Stimulated activated CD8-positive, alpha-beta memory T cell treated with anti-CD3 and anti-CD28 coated beads, Interleukin-4, amount 100 ng/mL, for 48 hours (primary cell): ENCODE data around the gene KLHL18.
"Not testable (repeated sequence)": the region's sequence is repeated elsewhere in the genome, so short reads cannot be mapped to it uniquely, and the experiment has no call there.

ENCODE experiments used
- DNase-seq: peaks from one replicate; pipeline ENCODE4 v3.0.0-alpha.2; 2020

The KLHL18 gene

GRCh38 chr3:47315069-47315647, 32.4 kb downstream of the KLHL18 start:
- no peak for DNase-seq

DNA sequence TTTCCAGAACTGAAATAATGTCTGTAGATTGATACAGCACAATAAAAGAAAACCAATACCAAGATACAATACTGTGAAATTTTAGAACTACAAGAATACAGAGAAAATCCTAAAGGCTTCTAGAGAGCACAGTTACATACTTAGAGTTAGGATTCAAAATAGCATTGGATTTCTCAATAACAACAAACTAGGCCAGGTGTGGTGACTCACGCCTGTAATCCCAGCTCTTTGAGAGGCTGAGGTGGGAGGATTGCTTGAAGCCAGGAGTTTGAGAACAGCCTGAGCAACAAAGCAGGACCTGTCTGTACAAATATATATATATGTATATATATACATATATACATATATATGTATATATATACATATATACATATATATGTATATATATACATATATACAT, 33.4 kb downstream of the KLHL18 start:
- DNase-seq, result not testable (repeated sequence)

GRCh38 chr3:47318916-47319315, 36.2 kb downstream of the KLHL18 start:
- DNase-seq, result no peak

DNA sequence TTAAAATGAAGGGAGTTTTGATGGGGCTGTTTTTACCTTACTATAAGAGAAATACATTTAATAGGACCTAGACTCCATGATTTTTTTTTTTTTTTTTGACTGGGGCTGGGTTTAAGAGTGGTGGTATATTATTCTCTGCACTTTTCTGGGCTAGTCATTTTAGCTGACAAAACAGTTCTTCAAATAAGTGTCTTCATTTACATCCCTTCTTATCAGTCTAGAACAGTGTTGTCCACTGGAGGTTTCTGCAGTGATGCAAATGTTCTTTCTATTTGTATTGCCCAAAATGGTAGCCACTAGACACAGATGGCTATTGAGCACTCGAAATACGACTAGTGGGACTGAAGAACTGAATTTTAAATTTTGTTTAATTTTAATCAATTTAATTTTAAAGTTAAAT, 37.2 kb downstream of the KLHL18 start:
- DNase-seq, result no peak

GRCh38 chr3:47323431-47324277, 40.9 kb downstream of the KLHL18 start:
- no peak for DNase-seq

GRCh38 chr3:47324278-47324865, 41.6 kb downstream of the KLHL18 start:
- DNase-seq, result peak; percentile 59

DNA sequence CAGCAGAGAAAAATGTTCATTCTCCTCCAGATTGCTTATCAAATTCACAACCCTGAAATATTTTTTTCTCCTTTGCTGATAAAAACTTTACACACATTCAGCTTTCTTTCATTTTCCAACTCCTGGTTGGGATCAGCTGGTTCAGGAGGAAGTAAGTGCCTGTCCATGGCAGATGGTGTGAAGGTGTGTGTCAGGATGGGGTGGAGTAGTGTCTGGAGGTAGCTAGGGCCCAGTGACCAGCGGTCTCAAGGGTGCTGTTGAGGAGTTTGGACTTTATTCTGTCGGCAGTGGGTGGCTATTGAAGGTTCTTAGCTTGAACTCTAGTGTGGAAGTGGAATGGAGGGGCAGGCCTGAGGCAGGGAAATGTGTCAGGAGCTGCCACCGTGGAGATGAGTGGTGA, 51.2 kb downstream of the KLHL18 start:
- no peak for DNase-seq

- DNase-seq, result no peak
Observed at GRCh38 chr3:47337656-47338055, 54.9 kb downstream of the KLHL18 start.

DNA sequence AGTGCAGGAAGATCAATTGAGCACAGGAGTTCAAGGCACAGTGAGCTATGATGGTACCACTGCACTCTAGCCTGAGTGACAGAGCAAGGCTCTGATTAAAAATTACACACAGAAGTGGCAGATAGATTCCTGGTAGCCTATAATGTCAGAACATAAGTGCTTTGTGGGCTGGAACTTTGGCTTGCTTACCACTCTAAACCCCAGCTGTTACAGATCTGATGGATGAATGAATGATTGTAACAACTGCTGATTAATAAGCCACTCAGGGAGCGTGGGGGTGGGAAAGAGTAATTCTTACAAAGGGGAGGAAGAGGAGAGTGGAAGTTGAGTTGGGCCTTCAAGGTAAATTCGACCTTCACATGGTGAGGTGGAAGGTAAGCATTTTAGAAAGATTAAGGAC, 57.2 kb downstream of the KLHL18 start:
- no peak for DNase-seq

GRCh38 chr3:47340866-47341265, 58.1 kb downstream of the KLHL18 start:
- DNase-seq, result no peak

DNA sequence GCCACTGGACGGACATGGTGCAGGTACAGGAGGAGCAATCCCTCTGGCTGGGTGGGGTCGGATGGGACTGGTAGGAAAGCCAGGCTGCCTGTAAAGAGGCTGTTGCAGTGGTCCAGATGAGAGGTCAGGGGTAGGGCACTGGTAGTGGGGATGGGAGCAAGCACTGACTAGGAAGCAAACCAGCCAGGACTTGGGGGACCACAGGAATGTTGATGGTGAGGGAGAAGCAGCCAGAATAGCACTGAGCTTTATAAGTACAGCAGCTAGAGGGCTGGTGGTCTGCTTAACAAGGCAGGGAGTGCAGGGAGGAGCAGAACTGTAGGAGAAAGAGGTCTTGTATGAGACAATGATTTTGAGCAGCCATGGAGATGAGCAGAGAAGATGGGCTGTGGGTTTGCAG, 59.4 kb downstream of the KLHL18 start:
- DNase-seq, result no peak

- DNase-seq, result no peak
Observed at GRCh38 chr3:47342812-47343211, 60.1 kb downstream of the KLHL18 start.

DNA sequence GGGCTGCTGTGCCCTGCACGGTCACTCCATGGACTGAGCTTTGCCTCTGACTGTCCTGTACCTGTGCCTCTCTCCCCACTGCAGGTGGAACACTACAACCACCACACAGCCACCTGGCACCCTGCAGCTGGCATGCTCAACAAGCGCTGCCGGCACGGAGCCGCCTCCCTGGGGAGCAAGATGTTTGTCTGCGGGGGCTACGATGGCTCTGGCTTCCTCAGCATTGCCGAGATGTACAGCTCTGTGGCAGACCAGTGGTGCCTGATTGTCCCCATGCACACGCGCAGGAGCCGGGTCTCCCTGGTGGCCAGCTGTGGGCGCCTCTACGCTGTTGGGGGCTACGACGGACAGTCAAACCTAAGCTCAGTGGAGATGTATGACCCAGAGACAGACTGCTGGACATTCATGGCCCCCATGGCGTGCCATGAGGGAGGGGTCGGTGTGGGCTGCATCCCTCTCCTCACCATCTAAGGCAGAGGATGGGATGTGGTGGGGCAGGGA, 60.8 kb downstream of the KLHL18 start:
- no peak for DNase-seq

GRCh38 chr3:47344971-47345370, 62.2 kb downstream of the KLHL18 start:
- no peak for DNase-seq

DNA sequence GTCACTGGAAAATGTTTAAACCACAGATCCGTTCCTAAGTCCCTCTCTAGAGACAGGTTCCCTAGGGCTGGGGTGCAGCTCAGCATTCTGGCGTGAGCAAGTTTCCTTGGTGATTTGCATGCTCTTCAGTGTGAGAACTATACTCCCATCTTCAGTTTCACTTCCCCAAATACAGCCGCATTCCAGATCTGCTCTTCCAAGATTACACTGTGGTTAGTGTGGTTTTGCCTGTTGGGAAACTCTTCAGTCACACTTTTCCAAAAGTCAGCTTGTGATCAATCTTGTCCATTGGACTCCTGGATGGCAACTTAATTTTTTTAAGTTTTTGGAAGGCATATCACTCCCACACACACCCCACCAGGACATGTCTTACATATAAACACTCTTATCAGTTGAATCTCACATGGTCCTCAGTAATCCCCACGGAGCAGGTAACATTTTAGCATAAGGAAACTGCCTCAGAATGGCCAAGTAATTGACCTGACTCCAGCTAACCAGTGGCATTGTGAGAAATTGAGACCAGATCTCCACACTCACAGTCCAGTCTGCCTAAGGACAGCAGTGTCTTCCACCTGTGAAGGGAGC, 64.6 kb downstream of the KLHL18 start:
- no peak for DNase-seq

DNA sequence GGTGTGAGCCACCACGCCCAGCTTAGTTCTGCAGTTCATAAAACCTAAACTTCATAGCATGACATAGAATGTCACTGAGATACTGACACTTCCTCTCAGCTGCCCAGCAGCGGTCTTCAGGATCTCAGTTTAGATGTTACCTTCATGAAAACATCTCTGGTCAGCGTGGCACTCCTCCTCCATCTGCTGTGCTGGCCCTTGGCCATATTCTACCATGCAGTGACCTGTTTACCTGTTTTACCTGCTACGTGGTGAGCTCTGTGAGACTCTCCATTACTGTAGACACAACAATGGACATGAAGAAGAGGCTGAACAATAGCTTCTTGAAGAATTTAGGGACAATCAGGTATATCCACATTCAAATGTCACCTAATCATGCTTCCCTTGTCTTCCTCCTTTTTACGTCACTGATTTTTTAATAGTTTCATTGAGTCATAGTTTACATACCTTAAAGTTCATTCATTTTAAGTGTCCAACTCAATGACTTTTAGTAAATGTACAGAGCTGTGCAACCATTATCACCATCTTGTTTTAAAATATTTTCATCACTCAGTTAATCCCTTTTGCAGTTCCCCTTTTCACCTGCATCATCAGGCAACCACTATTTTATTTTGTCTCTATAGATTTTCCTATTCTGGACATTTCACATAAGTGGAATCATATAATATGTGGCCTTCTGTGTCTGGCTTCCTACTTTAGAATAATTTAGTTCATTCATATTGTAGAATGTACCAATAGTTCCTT, 65.8 kb downstream of the KLHL18 start:
- no peak for DNase-seq

DNA sequence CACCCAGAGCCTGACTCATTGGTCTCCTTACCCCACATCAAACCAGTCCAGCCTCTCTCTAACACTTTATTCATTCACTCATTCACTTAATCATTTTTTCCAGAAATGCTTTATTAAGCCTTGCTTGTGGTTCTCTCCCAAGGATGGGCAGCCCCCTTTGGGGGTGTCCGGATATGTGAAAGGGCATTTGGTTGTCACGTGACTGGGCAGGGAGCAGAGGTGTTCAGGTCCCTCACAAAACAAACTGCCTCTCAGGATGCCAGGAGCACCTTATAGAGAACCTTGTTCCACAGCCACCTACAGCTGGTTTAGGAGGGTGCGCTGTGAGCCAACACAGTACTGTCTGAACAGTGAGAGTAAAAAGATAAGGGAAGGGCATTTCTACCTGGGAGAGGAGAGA, 72.3 kb downstream of the KLHL18 start:
- no peak for DNase-seq

DNA sequence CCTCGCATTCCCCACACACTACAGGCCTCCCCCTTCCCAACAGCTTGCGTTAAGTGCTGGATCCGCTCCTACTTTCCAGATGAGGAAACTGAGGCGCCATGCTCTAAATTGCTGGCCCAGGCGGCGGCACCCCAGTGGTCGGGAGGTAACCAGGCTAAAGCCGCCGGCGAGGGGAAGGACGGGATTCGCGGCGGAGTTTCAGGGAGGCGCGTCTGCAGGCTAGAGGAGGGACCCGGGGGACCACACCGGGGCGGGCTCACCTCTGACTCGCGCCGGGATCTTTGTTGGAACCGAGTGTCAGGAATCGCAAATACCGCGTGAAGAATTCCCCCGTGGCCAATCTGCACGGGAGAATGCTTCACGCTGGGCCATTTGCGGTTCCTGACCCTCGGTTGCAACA, 73.5 kb downstream of the KLHL18 start:
- no peak for DNase-seq

DNA sequence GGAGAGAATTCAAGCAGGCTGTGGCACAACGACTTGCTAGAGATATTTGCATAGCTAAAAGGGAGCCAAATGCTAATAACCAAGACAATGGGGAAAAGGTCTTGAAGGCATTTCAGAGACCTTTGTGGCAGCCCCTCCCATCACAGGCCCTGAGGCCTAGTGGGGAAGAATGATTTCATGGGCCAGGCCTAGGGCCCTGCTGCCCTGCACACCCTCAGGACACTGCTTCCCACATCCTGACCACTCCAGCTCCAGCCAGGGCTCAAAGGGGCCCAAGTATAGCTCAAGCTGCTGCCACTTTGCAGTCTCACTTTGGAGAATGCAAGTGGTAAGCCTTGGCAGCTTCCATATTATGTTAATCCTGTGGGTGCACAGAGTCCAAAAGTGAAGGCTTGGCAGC, 76.6 kb downstream of the KLHL18 start:
- DNase-seq, result no peak

GRCh38 chr3:47360110-47360517, 77.4 kb downstream of the KLHL18 start:
- peak; percentile 43 for DNase-seq

GRCh38 chr3:47362701-47363100, 80.0 kb downstream of the KLHL18 start:
- no peak for DNase-seq

- no peak for DNase-seq
Observed at GRCh38 chr3:47365213-47366153, 82.7 kb downstream of the KLHL18 start.
